Keratinocyte (primary cell): ENCODE results near the gene RNF183.
A peak's percentile ranks its signal among the peaks of the same experiment; 100 is the strongest.

Source experiments
- EZH2 ChIP-seq: IDR thresholded peaks from one replicate; pipeline ENCODE4 v1.6.1; 2012; ENCODE audit warnings: inconsistent platforms, mild to moderate bottlenecking, low read length, moderate library complexity
- TF ChIP-seq, protein P1 (sequence below), 3 experiments: IDR thresholded peaks in 1 of 3; conservative IDR thresholded peaks in 1 of 3; optimal IDR thresholded peaks in 1 of 3; 2 replicates in 2 of 3; 3 replicates in 1 of 3; pipeline versions ENCODE3 to v1.5.1; 2011; ENCODE audit warnings: low read length in 3 of 3, mild to moderate bottlenecking in 3 of 3, moderate library complexity in 2 of 3, control low read depth in 1 of 3, inconsistent platforms in 1 of 3; ENCODE audit not compliant: insufficient read depth in 2 of 3; ENCODE audit errors: extremely low read depth in 1 of 3

DNA sequence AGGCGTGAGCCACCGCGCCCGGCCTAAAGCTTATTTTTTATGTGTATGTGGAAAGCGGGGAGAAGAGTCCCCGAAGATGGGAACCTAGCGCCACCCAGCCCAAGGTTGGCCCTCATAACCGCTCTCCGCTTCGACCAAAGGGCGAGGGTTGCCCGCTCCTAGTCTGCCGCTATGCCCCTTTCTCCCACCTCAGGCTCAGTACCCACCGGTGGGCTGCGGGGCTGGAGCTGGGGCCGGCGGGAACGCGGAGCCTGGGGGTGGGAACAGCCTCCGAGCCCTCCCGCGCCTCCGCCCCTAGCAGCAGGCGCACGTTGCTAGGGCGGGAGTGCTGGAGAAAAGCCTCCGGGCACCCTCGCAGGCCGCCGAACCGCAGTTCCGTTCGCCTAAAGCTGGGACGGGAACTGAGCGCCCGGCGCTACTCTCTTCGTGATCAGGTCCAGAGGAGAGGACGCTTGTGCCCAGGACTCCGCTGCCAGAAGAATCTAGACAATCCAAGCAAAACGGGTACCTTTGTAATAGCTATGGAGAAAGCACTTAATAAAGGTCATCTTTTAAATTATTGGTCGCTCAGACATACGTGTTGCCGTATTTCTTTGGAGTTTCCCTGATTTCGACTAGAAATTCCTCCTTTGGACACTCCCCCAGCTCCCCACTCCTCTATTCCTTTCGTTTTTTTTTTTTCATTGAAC is 37.0 kb upstream of the RNF183 start, which contains the start of gene WDR31:
- TF ChIP-seq, protein P1, sequence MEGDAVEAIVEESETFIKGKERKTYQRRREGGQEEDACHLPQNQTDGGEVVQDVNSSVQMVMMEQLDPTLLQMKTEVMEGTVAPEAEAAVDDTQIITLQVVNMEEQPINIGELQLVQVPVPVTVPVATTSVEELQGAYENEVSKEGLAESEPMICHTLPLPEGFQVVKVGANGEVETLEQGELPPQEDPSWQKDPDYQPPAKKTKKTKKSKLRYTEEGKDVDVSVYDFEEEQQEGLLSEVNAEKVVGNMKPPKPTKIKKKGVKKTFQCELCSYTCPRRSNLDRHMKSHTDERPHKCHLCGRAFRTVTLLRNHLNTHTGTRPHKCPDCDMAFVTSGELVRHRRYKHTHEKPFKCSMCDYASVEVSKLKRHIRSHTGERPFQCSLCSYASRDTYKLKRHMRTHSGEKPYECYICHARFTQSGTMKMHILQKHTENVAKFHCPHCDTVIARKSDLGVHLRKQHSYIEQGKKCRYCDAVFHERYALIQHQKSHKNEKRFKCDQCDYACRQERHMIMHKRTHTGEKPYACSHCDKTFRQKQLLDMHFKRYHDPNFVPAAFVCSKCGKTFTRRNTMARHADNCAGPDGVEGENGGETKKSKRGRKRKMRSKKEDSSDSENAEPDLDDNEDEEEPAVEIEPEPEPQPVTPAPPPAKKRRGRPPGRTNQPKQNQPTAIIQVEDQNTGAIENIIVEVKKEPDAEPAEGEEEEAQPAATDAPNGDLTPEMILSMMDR (optimal IDR thresholded peaks at IDR 0.05 in 1 of 3, IDR thresholded peaks at IDR 0.05 in 1 of 3, conservative IDR thresholded peaks at IDR 0.05 in 1 of 3; ENCODE audit: extremely low read depth in 1 of 3, insufficient read depth in 2 of 3, low read length in 3 of 3) = peak in 1 of 3 experiments; percentile 5
- TF ChIP-seq EZH2 = no peak
